OCI-M2 (cell line): ENCODE measurements around the gene ANO2.

Experiments used
- DNase-seq: peaks from one replicate; lab custom pipeline; 2025; ENCODE audit not compliant: unreplicated experiment; lab: John Stamatoyannopoulos, UW

The ANO2 gene

GRCh38 chr12:5945071-5946008 is at the start of gene ANO2:
Gene ANO2, minus strand, starts transcription at chr12:5945259. Its CDS starts 42 bp downstream, at chr12:5945217.
- DNase-seq = no peak

GRCh38 chr12:5989621-5990020 is 44.6 kb upstream of the ANO2 start:
- no peak for DNase-seq

GRCh38 chr12:5988659-5989116 is 43.6 kb upstream of the ANO2 start:
- DNase-seq = no peak

GRCh38 chr12:5988088-5988487 is 43.0 kb upstream of the ANO2 start:
- no peak for DNase-seq

GRCh38 chr12:5987573-5987972 is 42.5 kb upstream of the ANO2 start:
- no peak for DNase-seq

- DNase-seq = no peak
Observed at GRCh38 chr12:5985471-5985870, 40.4 kb upstream of the ANO2 start.

GRCh38 chr12:5984873-5985272 is 39.8 kb upstream of the ANO2 start:
- DNase-seq = no peak

GRCh38 chr12:5982106-5982505 is 37.0 kb upstream of the ANO2 start:
- no peak for DNase-seq

GRCh38 chr12:5977556-5977955 is 32.5 kb upstream of the ANO2 start:
- DNase-seq = no peak

GRCh38 chr12:5976711-5977110 is 31.7 kb upstream of the ANO2 start:
- DNase-seq = no peak

GRCh38 chr12:5976196-5976595 is 31.1 kb upstream of the ANO2 start:
- no peak for DNase-seq

GRCh38 chr12:5973461-5974115 is 28.5 kb upstream of the ANO2 start:
- DNase-seq = no peak

- DNase-seq = no peak
Observed at GRCh38 chr12:5972387-5972786, 27.3 kb upstream of the ANO2 start.

GRCh38 chr12:5971194-5971850 is 26.3 kb upstream of the ANO2 start:
- no peak for DNase-seq

- no peak for DNase-seq
Observed at GRCh38 chr12:5969974-5970690, 25.1 kb upstream of the ANO2 start.

GRCh38 chr12:5969156-5969973 is 24.3 kb upstream of the ANO2 start:
- no peak for DNase-seq

GRCh38 chr12:5967645-5968415 is 22.8 kb upstream of the ANO2 start:
- DNase-seq = no peak

- no peak for DNase-seq
Observed at GRCh38 chr12:5966486-5967095, 21.5 kb upstream of the ANO2 start.

GRCh38 chr12:5965950-5966383 is 20.9 kb upstream of the ANO2 start:
- no peak for DNase-seq
